K562 treated with DMSO at 1 percent for 12 hours (cell line): ENCODE data around the gene NCAPD2. TPM values are rescaled to one million over a fixed set of nuclear protein-coding genes. Genes with fewer than 3 reads are reported as not detected.

ENCODE experiments used
- total RNA-seq: library from RNA; unstranded; fragments of 300-600 nt; gene quantifications from 2 replicates; pipeline ENCODE4 v1.2.3, GENCODE V29; 2022; ENCODE audit not compliant: insufficient read depth

The NCAPD2 gene, protein sequence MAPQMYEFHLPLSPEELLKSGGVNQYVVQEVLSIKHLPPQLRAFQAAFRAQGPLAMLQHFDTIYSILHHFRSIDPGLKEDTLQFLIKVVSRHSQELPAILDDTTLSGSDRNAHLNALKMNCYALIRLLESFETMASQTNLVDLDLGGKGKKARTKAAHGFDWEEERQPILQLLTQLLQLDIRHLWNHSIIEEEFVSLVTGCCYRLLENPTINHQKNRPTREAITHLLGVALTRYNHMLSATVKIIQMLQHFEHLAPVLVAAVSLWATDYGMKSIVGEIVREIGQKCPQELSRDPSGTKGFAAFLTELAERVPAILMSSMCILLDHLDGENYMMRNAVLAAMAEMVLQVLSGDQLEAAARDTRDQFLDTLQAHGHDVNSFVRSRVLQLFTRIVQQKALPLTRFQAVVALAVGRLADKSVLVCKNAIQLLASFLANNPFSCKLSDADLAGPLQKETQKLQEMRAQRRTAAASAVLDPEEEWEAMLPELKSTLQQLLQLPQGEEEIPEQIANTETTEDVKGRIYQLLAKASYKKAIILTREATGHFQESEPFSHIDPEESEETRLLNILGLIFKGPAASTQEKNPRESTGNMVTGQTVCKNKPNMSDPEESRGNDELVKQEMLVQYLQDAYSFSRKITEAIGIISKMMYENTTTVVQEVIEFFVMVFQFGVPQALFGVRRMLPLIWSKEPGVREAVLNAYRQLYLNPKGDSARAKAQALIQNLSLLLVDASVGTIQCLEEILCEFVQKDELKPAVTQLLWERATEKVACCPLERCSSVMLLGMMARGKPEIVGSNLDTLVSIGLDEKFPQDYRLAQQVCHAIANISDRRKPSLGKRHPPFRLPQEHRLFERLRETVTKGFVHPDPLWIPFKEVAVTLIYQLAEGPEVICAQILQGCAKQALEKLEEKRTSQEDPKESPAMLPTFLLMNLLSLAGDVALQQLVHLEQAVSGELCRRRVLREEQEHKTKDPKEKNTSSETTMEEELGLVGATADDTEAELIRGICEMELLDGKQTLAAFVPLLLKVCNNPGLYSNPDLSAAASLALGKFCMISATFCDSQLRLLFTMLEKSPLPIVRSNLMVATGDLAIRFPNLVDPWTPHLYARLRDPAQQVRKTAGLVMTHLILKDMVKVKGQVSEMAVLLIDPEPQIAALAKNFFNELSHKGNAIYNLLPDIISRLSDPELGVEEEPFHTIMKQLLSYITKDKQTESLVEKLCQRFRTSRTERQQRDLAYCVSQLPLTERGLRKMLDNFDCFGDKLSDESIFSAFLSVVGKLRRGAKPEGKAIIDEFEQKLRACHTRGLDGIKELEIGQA (N-terminal part only)
- total RNA-seq, result 34.7 and 104 TPM in 2 replicates

DNA sequence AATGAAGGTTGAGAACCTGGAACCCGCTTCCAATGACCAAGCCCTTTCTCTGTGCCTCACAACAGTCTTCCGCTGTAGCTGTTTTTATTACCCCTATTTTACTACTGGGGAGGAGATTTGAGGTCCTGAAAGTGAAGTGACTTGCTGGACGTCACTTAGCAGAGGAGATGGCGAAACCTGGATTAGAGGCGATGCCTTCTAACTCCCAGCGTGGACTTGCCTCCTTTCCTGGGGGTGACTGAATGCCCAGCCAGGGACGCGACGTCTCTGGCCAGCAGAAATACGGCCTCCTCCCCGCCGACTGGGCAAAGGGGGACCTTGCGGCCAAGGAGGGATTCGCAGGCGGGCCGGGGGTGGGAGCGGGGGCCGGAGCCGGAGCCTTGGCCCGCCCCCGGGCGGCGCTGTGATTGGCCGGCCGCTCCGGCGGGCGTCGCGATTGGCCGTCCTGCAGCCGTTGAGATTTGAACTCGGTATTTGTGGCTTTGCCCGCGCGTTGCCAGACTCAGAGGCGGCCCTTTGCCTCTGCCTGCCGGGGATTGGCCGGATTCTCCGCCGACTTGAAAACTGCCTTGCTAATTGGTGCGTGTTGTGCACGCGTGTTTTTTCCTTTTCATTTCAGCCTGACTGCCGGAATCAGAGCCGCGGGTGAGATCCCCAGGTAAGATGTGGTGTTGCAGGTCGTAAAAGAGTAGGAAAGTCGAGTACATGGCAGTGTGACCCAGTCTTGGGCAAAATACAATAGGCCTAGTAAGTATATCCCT lies at the start of gene NCAPD2:
Gene NCAPD2, plus strand, starts transcription at position 606 of the 761 bp plus-strand sequence. CDS start 997 bp downstream, outside the sequence.

DNA sequence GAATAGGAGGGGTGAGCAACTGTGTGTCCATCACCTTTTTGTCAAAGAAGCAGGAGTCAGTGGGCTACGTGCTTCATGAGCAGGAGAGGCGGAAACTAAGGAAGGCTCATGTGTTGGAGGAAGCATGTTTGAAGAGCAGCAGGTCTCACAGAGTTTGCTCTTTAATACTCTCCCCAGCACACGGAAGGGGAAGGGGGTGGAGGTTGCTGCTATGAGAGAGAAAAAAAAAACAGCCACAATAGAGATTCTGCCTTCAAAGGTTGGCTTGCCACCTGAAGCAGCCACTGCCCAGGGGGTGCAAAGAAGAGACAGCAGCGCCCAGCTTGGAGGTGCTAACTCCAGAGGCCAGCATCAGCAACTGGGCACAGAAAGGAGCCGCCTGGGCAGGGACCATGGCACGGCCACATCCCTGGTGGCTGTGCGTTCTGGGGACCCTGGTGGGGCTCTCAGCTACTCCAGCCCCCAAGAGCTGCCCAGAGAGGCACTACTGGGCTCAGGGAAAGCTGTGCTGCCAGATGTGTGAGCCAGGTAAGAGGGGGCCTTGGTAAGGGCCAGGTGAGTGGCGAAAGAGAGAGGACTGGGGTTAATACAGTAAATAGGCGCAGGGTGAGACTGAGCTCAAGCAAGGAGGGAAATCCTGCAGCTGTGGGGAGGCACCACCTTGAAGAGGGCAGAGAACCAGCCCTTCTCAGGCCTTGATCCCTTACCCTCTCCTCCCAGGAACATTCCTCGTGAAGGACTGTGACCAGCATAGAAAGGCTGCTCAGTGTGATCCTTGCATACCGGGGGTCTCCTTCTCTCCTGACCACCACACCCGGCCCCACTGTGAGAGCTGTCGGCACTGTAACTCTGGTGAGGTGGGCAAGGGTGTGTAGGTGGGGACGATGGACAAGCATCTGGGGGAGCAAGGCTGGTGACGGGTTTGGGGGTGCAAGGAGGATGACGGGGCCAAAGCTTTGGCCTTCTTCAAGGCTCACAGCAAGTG lies 48.9 kb upstream of the NCAPD2 start, which contains the start of gene CD27:
Gene CD27, plus strand, starts transcription at position 252 of the 985 bp plus-strand sequence. Its CDS starts 141 bp downstream, at position 393.

DNA sequence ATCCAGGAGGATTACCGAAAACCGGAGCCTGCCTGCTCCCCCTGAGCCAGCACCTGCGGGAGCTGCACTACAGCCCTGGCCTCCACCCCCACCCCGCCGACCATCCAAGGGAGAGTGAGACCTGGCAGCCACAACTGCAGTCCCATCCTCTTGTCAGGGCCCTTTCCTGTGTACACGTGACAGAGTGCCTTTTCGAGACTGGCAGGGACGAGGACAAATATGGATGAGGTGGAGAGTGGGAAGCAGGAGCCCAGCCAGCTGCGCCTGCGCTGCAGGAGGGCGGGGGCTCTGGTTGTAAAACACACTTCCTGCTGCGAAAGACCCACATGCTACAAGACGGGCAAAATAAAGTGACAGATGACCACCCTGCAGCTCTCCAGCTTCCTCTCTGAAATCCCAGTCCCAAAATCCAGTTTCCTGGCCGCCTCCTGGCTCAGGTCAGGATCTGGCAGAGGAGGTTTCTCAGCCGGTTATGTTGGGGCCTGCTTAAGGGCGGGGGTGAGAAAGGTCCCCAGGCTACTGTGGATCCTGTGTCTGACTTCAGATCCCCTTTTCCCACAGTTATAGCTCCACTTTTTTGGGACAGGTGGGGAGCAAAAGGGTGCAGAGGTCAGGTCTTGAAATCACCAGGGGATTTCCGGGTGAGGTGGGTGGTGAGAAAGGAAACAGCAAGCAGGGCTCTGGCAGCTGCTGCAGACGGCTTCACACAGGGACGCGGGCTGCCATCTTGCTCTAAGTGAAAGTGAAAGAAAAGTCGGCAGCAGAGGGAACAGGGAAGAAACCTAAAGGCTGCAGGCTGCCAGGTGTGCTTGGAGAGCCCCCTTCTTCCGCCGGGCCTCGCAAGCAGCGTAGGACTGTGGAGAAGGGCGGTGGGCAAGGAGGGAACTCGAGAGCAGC lies 42.3 kb upstream of the NCAPD2 start, which contains the start of gene TAPBPL:
Gene TAPBPL, plus strand, starts transcription at position 695 of the 897 bp plus-strand sequence. CDS start 207 bp downstream, outside the sequence.

DNA sequence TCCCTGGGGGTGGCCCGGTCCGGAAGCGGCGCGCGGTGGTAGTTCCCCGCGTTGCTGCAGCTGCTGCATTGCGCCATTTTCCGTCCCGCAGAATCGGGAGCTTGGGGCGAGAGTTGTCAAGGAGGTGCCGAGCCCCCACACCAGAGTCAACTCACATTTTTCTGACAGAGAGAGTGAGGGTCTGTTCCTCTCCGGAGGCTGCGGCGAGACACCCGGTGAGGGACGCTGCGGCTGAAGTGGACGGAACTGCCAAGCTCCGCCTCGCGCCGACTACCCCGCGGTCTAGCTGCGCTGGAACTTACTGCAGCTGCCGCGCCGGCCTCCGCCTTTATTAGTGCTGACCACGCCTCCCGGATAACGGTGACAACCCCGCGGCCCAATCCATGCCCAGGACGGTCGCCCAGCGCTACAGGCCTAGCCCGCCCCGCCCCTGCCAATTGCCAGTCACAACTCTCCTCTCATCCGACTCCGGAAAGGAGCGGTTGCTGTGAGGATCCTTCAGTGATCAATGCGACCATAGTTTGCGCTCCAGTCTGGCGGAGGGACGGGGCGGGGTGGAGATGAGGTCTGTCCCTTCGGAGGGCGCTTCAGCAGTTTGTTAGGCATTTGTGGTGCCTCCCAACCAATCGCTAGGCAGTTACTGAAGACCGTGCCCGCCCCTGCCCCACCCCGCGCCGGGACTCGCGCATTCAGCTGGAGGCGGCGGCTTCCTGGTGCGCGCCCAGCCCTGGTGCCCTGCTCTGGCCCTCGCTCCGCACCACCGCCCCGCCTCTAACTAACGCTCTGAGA lies 23.3 kb upstream of the NCAPD2 start, which contains the start of gene VAMP1:
Gene VAMP1, minus strand, starts transcription at position 303 of the 789 bp plus-strand sequence. Its CDS starts 146 bp downstream, at position 157.

DNA sequence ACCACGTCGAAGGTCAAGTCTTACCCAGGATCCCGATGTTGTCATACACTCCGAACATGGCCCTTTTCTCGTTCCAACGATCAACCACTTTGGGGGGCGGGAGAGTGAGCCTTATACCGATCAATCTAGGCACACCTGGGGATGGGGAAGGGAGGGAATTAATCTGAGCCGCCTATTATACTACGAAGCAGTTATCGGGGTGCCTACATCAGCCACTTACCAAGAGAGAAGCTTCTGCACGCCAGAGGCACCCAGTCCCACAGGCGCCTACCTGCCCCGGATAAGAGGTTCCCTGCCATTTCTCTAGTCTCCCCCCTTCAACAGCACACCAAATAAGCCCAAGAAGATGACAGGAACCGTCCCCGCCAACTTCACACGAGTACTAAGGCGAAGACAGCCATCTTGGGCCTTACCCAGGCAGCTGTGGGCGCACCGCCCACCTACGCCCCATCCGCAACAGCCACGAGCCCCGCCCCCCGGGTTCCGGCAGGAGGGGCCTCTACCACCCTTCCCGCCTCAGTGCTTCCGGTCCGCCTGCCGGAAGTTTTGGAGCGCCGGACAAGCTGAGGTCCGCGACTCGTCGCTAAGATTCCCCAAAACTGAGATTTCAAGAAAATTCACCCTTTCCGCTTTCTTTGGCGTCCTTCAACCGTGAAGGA lies 935 bp upstream of the NCAPD2 start, which contains the start of gene MRPL51:
Gene MRPL51, minus strand, starts transcription at position 425 of the 659 bp plus-strand sequence. Its CDS starts 126 bp downstream, at position 299.

DNA sequence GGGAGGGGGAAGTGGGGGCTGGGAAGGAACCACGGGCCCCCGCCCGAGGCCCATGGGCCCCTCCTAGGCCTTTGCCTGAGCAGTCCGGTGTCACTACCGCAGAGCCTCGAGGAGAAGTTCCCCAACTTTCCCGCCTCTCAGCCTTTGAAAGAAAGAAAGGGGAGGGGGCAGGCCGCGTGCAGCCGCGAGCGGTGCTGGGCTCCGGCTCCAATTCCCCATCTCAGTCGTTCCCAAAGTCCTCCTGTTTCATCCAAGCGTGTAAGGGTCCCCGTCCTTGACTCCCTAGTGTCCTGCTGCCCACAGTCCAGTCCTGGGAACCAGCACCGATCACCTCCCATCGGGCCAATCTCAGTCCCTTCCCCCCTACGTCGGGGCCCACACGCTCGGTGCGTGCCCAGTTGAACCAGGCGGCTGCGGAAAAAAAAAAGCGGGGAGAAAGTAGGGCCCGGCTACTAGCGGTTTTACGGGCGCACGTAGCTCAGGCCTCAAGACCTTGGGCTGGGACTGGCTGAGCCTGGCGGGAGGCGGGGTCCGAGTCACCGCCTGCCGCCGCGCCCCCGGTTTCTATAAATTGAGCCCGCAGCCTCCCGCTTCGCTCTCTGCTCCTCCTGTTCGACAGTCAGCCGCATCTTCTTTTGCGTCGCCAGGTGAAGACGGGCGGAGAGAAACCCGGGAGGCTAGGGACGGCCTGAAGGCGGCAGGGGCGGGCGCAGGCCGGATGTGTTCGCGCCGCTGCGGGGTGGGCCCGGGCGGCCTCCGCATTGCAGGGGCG lies 40.2 kb downstream of the NCAPD2 start, which contains the start of gene GAPDH:
Gene GAPDH, plus strand, starts transcription at position 595 of the 772 bp plus-strand sequence. CDS start 316 bp downstream, outside the sequence.

Other genes starting within 250 kb of the NCAPD2 start
- gene PLEKHG6, start 183.4 kb upstream of the NCAPD2 start, total RNA-seq, result 0.48 and 0.56 TPM in 2 replicates
- gene TNFRSF1A, start 152.0 kb upstream of the NCAPD2 start, total RNA-seq, result 57.7 and 75.5 TPM in 2 replicates
- not detected in 2 replicates for gene SCNN1A, start 118.5 kb upstream of the NCAPD2 start, total RNA-seq
- 63.6 and 81.4 TPM in 2 replicates for gene LTBR, start 109.9 kb upstream of the NCAPD2 start, total RNA-seq
- not detected in 2 replicates for gene CD27, start 49.1 kb upstream of the NCAPD2 start, total RNA-seq
- 4.0 and 4.1 TPM in 2 replicates for gene TAPBPL, start 42.1 kb upstream of the NCAPD2 start, total RNA-seq
- 7.3 and 12.2 TPM in 2 replicates for gene VAMP1, start 23.4 kb upstream of the NCAPD2 start, total RNA-seq
- gene MRPL51, start 840 bp upstream of the NCAPD2 start, total RNA-seq, result 103 and 126 TPM in 2 replicates
- 2,249 and 2,330 TPM in 2 replicates for gene GAPDH, start 40.4 kb downstream of the NCAPD2 start, total RNA-seq
- gene IFFO1, start 61.9 kb downstream of the NCAPD2 start, total RNA-seq, result 0.77 TPM in 1 of 2 replicates, not detected in the other
- 9.0 and 35.2 TPM in 2 replicates for gene NOP2, start 74.2 kb downstream of the NCAPD2 start, total RNA-seq
- gene CHD4, start 113.3 kb downstream of the NCAPD2 start, total RNA-seq, result 176 and 289 TPM in 2 replicates
- 4.9 and 11.5 TPM in 2 replicates for gene LPAR5, start 141.9 kb downstream of the NCAPD2 start, total RNA-seq
- gene ACRBP, start 153.3 kb downstream of the NCAPD2 start, total RNA-seq, result 4.4 and 7.7 TPM in 2 replicates
- 22.3 and 34.4 TPM in 2 replicates for gene ING4, start 169.0 kb downstream of the NCAPD2 start, total RNA-seq
- 7.5 and 38.1 TPM in 2 replicates for gene ZNF384, start 195.3 kb downstream of the NCAPD2 start, total RNA-seq
- gene PIANP, start 206.7 kb downstream of the NCAPD2 start, total RNA-seq, result not detected in 2 replicates
- 21.1 and 32.5 TPM in 2 replicates for gene COPS7A, start 229.9 kb downstream of the NCAPD2 start, total RNA-seq